ENCODE results near the gene SCYGR5.

GRCh38 chr2:227655454-227655853, 11.2 kb upstream of the SCYGR5 start:
- TF ChIP-seq CTCF (IDR thresholded peaks at IDR 0.05) (no peak), POLR2A (IDR thresholded peaks at IDR 0.05) (no peak)
